ENCODE measurements around the gene INSRR.

GRCh38 chr1:156899956-156900718 lies 41.2 kb upstream of the INSRR start:
- TF ChIP-seq CTCF (IDR thresholded peaks at IDR 0.05; ENCODE audit: low read depth, low read length) = no peak
- no peak for TF ChIP-seq POLR2A (IDR thresholded peaks at IDR 0.05; ENCODE audit: extremely low read depth, insufficient read length)
- TF ChIP-seq MAX (IDR thresholded peaks at IDR 0.05; ENCODE audit: low read depth, low read length) = no peak
